SK-N-MC (cell line): ENCODE measurements around the gene HLA-DQA2.

Source experiments
- EZH2 ChIP-seq: fragments of 200-600 bp; sonication (generic); IDR thresholded peaks from one replicate; pipeline ENCODE4 v1.6.1; 2017; ENCODE audit warnings: antibody characterized with exemption
- POLR2AphosphoS5 ChIP-seq: IDR thresholded peaks from 2 replicates; pipeline ENCODE4 v1.6.1; 2012; ENCODE audit warnings: mild to moderate bottlenecking, low read depth, low read length, borderline replicate concordance

- TF ChIP-seq EZH2 (no peak), POLR2AphosphoS5 (no peak)
These were observed 3.6 kb downstream of the HLA-DQA2 start for GRCh38 chr6:32744776-32745175.
